ENCODE data around the gene SRC. TPM values are rescaled to one million over a fixed set of nuclear protein-coding genes. Genes with fewer than 3 reads are reported as not detected.
A peak's percentile ranks its signal among the peaks of the same experiment; 100 is the strongest.

SRC gene
- total RNA-seq, 1 donor from 2014 or later: 72.7 TPM

DNA sequence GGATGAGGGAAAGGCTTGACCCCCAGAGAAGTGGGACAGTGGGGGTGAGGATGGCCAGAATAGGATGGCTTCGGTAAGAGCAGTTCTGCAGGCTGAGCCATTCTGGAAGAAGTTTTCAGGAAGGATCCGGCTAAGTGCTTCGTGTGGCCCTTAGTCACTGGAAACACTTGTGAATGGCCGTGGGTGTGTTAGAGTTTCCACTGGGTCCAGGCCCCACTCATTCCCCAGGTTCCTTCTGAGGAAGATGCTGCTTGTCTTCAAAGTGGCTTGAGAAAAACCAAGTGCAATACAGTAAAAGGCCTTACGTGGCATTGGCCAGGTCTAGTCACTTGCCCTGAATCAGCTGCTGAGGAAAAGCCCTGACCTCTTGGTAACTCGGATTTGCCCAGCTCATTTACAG, 28.6 kb upstream of the SRC start:
- Mint-ChIP-seq H3K9me3 (no peaks in the 10 kb centered on the region), H3K27me3 (no peaks in the 10 kb centered on the region), H3K36me3 (ENCODE audit: low read depth) (peaks cover 41% of the 10 kb centered on the region), H3K4me3 (no peak overlapping the region), H3K4me1 (peaks cover 51% of the 10 kb centered on the region), H3K27ac (peak overlapping the region; percentile 92)
- no peak for ATAC-seq (ENCODE audit: low read depth)
- ChIA-PET POLR2A (interaction anchor here (1.0 to 2.0 kb wide), 3 partner anchors 16 to 65 kb away, joined by 3 to 13 read pairs (median 4); no protein-coding TSS in a partner anchor), CTCF (no interaction called here)
- DNase-seq: no peak
- TF ChIP-seq, protein P1, sequence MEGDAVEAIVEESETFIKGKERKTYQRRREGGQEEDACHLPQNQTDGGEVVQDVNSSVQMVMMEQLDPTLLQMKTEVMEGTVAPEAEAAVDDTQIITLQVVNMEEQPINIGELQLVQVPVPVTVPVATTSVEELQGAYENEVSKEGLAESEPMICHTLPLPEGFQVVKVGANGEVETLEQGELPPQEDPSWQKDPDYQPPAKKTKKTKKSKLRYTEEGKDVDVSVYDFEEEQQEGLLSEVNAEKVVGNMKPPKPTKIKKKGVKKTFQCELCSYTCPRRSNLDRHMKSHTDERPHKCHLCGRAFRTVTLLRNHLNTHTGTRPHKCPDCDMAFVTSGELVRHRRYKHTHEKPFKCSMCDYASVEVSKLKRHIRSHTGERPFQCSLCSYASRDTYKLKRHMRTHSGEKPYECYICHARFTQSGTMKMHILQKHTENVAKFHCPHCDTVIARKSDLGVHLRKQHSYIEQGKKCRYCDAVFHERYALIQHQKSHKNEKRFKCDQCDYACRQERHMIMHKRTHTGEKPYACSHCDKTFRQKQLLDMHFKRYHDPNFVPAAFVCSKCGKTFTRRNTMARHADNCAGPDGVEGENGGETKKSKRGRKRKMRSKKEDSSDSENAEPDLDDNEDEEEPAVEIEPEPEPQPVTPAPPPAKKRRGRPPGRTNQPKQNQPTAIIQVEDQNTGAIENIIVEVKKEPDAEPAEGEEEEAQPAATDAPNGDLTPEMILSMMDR (IDR thresholded peaks at IDR 0.05): no peak
- intact Hi-C loops (cut with micrococcal nuclease): loop anchor here (2.0 to 5.0 kb wide), 2 partner anchors 35 to 47 kb away; no protein-coding TSS in a partner anchor

DNA sequence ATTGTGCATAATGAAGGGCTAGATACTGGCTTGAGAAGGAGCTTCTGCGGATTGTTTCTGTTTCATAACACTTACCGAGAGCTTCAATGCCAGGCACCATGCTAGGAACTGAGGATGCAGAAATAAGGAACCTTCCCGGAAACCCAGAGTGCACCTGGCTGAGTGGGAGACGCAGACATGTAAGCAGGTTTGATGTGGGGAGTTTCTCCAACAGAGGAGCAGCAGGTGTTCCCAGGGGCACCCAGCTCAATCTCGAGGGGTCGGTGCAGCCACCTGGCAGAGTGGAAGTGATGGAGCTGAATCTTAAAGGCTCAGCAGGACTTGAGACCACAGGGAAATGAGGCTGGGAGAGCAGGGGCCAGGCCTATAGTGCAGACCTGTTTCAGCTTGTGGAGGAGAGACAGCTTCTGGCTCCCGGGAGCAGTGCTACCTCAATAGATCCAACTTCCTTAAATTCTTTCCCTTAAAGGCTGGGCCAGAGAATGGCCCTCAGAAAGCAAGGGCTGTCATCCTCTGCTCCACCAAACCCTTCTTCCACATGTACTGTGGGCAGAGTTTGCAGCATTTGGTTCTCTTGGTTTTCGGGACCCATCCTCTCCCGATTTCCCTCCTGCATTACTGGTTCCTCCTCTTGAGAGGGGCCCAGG, 27.8 kb upstream of the SRC start:
- peak overlapping the region; percentile 92 for H3K27ac Mint-ChIP-seq
- ChIA-PET CTCF (no interaction called here), POLR2A (interaction anchor here (0.6 to 1.0 kb wide), 2 partner anchors 15 to 26 kb away, joined by 3 to 4 read pairs; no protein-coding TSS in a partner anchor)
- H3K4me3 Mint-ChIP-seq: no peak overlapping the region
- intact Hi-C loops (cut with micrococcal nuclease): loop anchor here (2.0 to 5.0 kb wide), 2 partner anchors 34 to 47 kb away; no protein-coding TSS in a partner anchor
- no peaks in the 10 kb centered on the region for H3K27me3 Mint-ChIP-seq
- TF ChIP-seq, protein P1 (IDR thresholded peaks at IDR 0.05): no peak
- H3K4me1 Mint-ChIP-seq: peaks cover 46% of the 10 kb centered on the region
- peaks cover 37% of the 10 kb centered on the region for H3K36me3 Mint-ChIP-seq (ENCODE audit: low read depth)
- ATAC-seq (ENCODE audit: low read depth) (no peak), DNase-seq (no peak)
- no peaks in the 10 kb centered on the region for H3K9me3 Mint-ChIP-seq

DNA sequence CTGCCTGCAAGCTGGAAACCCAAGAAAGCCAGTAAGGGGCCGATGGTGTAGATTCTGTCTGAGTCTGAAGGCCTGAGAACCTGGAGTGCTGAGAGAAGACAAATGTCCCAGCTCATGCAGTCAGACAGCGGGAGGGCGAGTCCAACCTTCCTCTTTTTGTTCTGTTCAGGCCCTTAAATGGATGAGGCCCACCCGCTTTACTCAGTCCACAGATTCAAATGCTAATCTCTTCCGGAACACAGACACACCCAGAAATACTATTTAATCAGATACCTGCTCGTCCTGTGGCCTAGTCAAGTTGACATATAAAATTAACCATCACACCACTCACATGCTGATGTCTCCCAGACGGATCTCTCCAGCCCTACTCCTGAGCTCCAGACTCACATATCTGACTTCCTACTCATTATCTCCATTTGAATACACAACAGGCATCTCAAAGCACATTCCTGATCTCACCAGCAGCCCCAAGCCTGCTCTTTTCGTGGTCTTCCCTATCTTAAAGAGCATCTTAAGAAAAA, 26.7 kb upstream of the SRC start:
- no peaks in the 10 kb centered on the region for H3K27me3 Mint-ChIP-seq
- no peak overlapping the region for H3K4me3 Mint-ChIP-seq
- peaks cover 39% of the 10 kb centered on the region for H3K4me1 Mint-ChIP-seq
- DNase-seq: no peak
- TF ChIP-seq, protein P1 (IDR thresholded peaks at IDR 0.05): no peak
- POLR2A ChIA-PET: interaction anchor here (0.9 kb wide), 1 partner anchor 29 kb away, joined by 5 read pairs; no protein-coding TSS in a partner anchor
- intact Hi-C loops (cut with micrococcal nuclease): loop anchor here (5.0 kb wide), 1 partner anchor 33 kb away; no protein-coding TSS in a partner anchor
- peak overlapping the region; percentile 16 for H3K27ac Mint-ChIP-seq
- no peak for ATAC-seq (ENCODE audit: low read depth)
- peaks cover 28% of the 10 kb centered on the region for H3K36me3 Mint-ChIP-seq (ENCODE audit: low read depth)
- no peaks in the 10 kb centered on the region for H3K9me3 Mint-ChIP-seq
- CTCF ChIA-PET: no interaction called here

DNA sequence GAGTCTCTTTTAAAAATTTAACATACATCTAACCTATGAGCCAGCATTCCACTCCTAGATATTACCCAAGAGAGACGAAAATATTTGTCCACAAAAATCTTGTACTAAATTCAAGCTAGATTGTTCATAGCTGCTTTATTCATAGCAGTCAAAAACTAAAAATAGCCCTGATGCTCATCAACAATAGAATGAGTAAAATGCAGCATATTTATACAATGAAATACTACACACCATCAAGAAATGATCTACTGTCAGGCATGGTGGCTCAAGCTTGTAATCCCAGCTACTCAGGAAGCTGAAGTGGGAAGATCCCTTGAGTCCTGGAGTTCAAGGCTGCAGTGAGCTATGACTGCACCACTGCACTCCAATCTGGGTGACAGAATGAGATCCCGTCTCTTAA, 22.0 kb upstream of the SRC start:
- ChIA-PET POLR2A (interaction anchor here (0.6 to 1.8 kb wide), 2 partner anchors 13 to 145 kb away, joined by 4 to 5 read pairs; no protein-coding TSS in a partner anchor), CTCF (no interaction called here)
- Mint-ChIP-seq H3K27ac (no peak overlapping the region), H3K9me3 (no peaks in the 10 kb centered on the region), H3K4me3 (no peak overlapping the region), H3K27me3 (no peaks in the 10 kb centered on the region), H3K36me3 (ENCODE audit: low read depth) (peaks cover 6% of the 10 kb centered on the region), H3K4me1 (peaks cover 3% of the 10 kb centered on the region)
- TF ChIP-seq, protein P1 (IDR thresholded peaks at IDR 0.05): no peak
- intact Hi-C loops (cut with micrococcal nuclease): no loop called here
- DNase-seq: no peak
- ATAC-seq (ENCODE audit: low read depth): no peak

DNA sequence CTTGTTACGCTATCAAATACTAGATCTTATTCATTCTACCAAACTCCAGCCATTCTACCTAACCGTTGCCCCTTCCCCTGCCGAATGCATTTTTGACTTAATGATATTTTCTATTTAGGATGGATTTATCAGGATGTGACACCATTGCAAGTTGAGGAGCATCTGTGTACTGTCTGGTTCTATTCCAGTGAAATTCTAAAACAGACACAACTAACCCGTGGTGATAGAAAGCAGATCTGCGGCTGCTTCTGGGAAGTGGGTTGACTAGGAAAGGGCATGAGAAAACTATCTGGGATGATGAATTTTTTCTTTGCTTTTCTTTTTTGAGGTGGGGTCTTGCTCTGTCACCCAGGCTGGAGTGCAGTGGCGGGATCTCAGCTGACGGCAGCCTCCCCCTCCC, 20.7 kb upstream of the SRC start:
- ChIA-PET POLR2A (interaction anchor here (1.8 kb wide), 1 partner anchor 12 kb away, joined by 5 read pairs; no protein-coding TSS in a partner anchor), CTCF (no interaction called here)
- Mint-ChIP-seq H3K36me3 (ENCODE audit: low read depth) (no peaks in the 10 kb centered on the region), H3K4me1 (no peaks in the 10 kb centered on the region), H3K27me3 (no peaks in the 10 kb centered on the region), H3K4me3 (no peak overlapping the region), H3K9me3 (no peaks in the 10 kb centered on the region), H3K27ac (no peak overlapping the region)
- no peak for ATAC-seq (ENCODE audit: low read depth)
- TF ChIP-seq, protein P1 (IDR thresholded peaks at IDR 0.05): no peak
- intact Hi-C loops (cut with micrococcal nuclease): no loop called here
- DNase-seq: no peak
